HG03432 (cell line): ENCODE measurements around the gene EGFLAM.
A peak's percentile ranks its signal among the peaks of the same experiment; 100 is the strongest.

ENCODE experiments used
- ATAC-seq: cut with Tn5 transposase; IDR thresholded peaks from one replicate; pipeline ENCODE4 v1.9.1; 2021; ENCODE audit warnings: mild to moderate bottlenecking, moderate library complexity; ENCODE audit not compliant: unreplicated experiment

Gene EGFLAM

DNA sequence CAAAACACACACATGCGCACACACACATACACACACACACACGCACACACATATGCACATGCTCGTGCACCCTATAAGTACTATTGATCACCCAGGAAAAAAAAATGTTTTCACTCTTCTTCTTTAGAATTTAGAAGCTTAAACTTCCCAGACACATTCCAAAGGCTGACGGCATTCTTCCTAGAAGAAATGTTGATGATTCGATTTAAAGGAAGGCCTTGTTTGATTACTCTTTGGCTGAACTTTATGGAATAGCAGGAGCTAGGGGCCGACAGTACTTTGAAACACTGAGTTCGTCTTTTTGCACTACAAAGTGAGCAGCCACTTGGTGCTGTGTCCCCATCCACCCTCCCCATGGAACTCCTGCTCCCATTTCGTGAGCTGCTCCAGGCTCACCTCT lies 113.2 kb downstream of the EGFLAM start:
- ATAC-seq, result no peak

DNA sequence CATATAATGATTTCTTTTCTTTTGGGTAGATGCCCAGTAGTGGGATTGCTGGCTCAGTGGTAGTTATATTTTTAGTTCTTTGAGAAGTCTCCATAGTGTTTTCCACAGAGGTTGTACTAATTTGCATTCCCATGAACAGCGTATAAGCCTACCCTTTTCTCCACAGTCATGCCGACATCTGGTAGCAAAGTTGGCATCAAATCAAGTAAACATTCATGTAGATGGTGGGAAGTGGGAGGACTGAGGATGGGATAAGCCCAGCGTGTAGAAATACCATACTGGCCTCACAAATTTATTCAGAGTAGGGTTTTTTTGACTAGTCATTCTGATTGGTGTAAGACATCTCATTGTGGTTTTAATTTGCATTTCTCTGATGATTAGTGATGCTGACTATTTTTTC lies 115.4 kb downstream of the EGFLAM start:
- ATAC-seq, result no peak

DNA sequence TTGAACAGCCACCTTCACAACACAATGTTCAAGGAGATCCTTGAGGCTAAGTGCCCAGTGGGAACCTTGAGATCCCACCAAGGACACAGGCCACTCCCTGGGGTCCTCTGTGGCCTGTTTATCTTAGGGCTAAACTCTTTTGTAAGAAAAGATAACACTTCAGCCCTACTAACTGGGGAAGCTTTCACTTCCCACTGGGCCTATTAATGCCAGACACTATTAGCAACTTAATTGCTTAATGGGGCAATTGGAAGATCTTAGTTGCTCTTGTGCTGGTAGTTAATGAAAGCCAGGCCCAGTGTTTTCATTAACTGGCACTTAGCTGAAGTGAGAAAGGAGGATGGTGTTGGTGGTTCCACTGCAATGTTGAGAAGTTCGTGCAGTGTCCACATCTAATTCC lies 117.1 kb downstream of the EGFLAM start:
- ATAC-seq, result no peak

DNA sequence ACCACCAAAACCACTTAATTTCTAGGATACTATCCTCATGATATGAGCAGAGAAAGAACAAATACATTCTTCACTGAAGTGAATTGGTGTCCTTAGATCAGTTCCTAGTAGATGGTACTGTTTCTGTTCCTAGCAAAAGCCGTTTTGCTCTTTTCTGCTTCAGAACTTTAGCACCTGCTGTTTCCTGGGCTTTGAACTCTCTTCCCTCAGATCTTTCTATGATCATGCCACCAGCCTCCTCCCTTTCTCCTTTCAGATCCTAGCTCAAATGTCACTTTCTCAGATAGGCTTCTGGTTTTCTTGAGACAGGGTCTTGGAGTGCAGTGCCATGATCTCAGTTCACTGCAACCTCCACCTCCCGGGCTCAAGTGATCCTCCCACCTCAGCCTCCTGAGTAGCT lies 118.0 kb downstream of the EGFLAM start:
- ATAC-seq, result no peak

DNA sequence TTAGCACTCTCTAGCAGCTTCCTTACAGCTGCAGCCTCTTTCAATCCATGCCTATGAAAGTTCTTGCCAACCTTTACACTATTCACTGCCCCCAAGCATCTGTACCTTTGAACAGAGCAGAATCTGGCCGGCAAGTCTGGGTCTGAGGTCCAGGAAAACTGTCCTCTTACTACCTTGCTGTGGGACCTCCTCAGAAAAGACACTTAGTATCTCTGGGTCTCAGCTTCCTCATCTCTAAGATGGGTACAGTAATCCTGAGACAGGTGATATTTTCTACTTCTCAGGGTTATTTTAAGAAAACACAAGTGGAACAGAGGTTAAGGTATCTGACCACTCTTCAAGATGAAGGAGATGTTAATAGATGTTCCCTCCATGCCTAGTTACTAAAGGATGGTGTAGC lies 120.2 kb downstream of the EGFLAM start:
- ATAC-seq, result no peak

DNA sequence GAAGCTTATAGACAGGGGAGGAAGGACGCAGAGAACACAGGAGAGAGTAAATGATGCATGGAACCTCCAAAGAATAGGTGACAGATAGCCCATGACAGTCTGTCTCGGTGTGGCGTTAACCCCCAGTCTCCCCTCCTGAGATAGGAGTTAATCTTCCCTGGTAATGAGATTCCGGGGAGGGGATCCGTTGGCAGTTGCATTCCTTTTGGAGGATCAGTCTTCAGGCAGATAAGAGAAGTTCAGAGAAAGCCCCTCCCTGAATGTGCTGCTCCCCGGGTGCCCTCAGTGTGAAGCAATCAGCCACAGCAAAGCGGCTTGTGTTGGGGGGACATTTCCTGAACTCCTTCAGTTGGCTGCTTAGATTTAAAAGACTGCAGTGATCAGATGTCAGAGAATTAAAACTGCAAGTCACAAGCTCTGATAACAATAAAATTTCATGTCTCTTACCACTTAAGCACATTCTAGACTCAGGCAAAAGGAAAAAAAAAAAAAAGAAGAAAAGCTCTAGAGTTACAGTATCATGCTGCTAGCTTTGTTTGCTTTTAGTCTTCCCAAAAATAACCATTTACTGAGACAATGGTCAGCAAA lies 121.1 kb downstream of the EGFLAM start:
- ATAC-seq, result no peak

DNA sequence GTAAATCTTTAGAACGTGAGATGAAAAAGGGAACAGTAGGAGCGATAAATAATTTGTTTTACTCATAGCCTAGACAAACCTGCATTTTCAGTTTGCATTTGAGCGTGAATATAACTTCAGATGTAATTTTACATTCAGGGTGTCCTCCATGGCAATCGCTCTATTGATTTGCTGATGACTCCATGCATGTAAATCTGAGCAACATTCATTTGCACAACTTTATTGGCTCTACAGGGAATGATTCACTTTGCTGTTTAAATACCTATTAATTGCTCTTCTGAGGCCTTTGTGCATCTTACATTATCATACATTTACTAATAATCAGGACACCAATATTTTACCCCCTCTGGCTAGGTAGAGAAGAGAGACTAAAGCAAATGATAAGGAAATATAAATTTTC lies 122.2 kb downstream of the EGFLAM start:
- ATAC-seq, result no peak

DNA sequence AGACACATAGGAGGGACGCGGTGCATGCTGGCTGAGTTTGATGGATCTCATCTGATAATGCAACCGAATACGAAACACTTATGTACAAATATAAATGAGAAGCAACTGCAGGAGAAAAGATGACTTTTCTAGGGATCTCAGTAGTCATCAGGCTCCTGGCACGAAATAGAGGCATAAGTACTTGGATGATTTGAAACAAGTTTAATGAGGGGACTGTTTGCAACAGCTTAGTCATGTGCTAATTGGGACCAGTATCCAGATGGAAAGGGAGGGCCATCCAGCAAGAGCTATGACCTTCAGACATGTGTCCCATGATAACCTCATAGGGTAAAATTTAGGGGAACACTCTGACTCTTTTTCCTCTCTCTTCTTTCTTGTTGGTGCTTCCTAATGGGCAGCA lies 123.0 kb downstream of the EGFLAM start:
- no peak for ATAC-seq

DNA sequence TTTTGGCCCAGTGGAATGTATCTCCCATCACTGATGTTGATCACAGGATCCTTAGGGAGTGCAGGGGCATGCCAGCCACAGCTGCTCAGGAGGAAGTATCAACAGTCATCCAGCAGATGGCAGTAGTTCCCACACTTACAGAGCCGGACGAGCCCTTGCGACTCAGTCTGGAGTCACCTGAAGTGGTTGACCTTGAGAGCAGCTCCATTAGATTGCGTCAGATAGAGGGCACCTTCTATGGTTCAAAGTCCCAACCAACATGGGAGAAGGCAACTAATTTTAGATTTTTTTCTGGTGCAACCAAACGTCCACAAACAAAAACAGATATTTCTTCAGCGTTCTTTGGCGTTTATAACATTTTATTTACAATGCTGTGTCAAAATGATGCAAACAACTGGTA lies 124.5 kb downstream of the EGFLAM start:
- peak; percentile 97 for ATAC-seq

DNA sequence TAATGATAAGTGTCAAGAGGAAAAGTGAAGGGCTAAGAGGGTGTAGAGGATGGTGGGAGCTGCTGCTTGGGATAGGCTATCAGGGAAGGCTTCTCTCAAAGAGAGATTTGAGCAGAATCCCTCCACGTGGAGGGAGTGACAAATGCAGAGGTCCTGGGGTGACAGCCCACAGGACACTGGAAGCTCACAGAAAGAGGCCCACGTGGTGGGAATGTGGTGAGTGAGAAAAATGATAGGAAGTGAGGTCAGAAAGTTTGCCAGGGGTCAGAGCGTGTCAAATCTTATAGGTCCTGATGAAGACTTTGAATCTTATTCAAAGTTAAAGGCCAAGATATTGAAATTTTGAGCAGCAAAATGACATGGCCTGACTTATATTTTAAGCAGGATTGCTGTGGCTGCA lies 125.3 kb downstream of the EGFLAM start:
- ATAC-seq, result no peak

DNA sequence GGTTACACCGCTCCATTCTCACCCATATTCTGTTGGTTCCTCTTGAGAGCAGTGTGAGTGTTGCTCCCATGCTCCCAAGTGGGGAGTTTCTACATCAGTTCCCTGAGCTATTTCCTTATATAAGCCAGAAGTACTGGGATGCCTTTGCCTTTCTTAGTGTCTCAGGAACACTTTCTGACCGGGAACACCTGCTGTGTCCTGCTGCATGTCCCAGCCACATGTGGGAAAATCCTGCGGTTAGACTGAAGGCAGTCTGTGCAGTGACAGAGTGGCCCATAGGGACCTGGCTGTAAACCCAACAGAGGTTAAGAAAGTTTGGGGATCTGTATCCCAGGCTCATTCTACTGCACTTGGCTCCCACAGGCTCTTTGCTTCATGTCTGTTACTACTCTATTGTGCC lies 126.0 kb downstream of the EGFLAM start:
- ATAC-seq, result no peak

DNA sequence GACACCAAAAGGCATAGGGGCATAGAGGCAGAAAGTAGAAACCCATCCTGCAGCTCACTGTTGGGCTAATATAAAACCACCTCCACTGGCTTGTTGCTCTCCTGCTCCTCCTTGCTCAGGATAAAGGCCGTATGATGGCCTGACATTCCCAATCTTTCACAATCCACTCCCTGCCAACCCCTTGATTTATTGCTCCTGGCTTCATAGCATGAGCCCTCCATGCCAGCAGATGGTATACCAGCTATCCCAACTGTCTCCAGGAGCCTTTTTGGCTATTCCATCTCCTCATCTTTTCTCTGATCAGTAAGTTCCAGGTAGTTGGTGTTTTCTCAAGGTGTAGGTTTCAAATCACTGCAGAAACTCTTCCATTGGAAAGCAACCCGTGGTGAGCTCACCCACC lies 128.8 kb downstream of the EGFLAM start:
- no peak for ATAC-seq

DNA sequence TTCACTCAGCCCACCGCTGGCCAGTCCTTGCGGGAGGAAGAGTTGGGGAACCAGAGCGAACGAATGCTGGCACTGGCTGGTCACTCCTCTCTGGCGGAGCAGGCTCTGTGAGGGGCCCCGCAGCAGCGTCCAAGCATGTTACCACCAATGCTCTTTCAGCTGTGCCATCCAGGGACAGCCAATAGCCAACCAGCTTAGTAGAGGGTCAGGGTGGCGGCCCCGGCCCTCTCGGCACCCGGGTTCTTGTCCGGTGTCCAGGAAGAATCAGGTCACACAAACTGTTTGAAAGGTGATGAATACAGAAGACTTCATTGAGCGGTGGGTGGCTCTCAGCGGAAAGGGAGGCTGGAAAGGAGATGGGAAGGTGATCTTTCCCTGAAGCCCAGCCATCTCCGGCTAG lies 135.3 kb downstream of the EGFLAM start:
- no peak for ATAC-seq

DNA sequence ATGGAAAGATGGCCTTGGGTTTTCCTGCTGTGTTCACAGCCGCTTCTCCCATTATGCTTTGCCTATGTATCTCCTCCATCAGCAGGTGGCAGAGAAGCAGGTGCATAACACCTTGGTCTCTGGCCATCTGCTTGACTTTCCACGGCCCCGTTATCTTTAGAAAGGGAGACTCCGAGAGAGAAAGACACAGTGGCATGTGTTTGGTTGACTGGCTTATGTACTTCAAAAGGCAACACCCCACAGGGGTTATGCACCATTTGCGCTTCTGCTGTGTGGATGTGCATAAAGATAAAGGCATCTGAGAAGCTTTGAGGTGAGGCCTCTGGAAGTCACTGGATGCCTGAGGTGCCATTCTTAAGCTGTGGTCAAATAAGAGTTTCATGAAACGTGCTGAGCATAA lies 138.4 kb downstream of the EGFLAM start:
- no peak for ATAC-seq

DNA sequence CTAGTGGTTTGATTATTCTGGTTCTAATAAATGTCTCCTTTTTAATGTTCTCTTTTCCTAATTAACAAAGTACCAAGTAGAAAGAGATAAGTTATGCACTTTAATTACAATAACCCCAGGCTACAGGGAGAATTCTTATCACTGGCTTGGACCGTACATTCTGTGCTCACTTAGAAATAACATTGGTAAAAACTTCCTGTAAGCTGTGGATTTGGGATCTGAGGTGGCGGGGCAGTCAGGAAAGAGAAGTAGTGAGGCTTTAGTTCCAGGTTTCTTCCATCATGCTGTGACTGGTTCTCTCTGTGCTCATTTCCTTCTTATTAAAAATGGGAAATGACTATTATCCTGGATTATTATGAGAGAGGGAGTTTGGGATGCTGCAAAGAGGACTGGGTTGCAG lies 142.0 kb downstream of the EGFLAM start:
- ATAC-seq, result no peak

DNA sequence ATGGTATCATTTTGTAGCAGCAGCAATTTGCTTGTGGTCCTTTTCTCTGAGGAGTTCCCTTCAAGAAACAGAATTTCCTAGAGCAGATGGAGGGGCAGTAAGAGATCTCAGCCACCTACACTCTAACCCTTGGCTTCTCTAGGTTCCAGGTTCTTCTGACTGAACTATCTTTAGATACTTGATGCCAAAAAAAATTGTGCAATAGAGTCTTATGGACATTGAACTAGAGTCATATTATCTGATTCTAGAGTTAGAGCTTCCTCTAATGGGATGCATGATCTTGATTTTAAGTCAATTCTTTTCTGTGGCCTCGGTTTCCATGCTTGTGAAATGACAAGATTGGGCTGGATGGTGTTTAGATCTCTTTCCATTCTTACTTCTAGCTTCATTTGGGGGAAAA lies 142.8 kb downstream of the EGFLAM start:
- no peak for ATAC-seq

DNA sequence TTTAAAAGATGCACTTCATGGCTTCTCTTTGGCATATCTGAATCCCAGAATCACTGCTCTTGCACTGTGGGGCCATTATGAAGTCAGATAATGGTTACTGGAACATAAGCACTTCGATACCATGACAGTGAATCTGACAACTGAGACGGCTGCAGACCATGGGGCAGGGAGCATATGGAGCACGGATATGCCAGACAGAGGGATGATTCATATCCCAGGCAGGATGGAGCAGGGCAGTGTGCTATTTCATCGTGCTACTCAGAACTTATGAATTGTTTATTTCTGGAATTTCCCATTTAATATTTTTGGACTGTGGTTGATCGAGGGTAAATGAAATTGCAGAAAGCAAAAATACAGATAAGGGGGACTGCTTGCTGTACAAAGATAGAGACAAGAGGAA lies 145.0 kb downstream of the EGFLAM start:
- no peak for ATAC-seq

DNA sequence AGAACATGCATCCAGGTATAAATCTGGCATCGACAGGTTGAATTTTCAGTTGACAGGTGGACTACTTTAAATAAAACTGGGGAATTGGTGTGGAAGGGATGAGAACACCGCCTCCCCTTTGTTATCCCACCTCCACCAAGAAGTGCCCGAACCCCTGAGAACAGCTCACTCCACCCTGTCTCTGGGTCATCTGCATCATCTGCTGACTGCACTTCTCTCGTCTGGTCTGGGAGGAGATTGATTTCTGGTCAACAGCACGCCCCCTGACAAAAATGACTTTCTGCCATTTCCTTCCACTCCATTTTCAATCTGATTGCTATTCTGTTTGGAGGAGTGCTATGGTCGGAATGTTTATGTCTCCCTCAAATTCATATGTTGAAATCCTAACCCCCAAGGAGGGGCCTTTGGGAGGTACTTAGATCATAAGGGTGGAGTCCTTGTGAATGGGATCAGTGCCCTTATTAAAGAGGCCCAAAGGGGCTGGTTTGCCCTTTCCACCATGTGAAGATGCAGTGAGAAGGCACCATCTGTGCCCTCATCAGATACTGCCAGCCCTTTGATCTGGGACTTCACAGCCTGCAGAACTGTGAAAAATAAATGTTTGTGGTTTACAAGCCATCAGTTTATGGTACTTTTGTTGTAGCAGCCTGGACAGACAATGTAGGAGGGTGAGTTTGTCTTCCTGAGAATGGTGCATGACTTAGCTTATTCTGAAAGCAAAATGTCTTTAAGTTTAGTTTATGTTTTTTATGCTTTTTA lies 145.7 kb downstream of the EGFLAM start:
- ATAC-seq, result no peak

DNA sequence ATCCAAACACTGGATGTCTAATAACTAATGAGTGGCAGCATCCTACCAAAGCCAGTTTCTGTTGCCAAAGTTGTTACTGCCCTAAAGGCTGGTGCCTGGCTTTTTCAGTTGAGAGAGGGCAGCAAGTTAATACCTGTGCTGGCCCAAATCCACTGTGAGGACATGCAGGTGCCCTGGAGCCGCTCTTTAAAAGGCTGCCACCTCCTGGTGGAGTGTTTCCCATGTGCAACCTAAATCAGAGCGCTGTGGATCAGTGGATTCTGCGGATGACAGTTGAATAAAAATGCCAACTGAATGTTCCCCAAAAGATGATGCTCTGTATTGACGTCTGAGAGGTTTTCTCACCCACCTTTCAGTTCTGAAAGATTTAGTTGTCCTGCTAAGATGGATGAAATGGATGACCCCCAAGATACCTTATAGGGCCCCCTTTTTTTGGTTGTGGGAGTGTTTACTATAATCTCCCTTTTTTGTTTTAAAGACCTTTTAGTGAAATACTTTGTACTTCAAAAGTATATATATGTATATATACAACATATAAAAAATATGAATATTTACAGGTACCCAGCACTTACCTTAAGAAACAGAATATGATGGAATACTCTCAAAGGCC lies 146.4 kb downstream of the EGFLAM start:
- ATAC-seq, result no peak

DNA sequence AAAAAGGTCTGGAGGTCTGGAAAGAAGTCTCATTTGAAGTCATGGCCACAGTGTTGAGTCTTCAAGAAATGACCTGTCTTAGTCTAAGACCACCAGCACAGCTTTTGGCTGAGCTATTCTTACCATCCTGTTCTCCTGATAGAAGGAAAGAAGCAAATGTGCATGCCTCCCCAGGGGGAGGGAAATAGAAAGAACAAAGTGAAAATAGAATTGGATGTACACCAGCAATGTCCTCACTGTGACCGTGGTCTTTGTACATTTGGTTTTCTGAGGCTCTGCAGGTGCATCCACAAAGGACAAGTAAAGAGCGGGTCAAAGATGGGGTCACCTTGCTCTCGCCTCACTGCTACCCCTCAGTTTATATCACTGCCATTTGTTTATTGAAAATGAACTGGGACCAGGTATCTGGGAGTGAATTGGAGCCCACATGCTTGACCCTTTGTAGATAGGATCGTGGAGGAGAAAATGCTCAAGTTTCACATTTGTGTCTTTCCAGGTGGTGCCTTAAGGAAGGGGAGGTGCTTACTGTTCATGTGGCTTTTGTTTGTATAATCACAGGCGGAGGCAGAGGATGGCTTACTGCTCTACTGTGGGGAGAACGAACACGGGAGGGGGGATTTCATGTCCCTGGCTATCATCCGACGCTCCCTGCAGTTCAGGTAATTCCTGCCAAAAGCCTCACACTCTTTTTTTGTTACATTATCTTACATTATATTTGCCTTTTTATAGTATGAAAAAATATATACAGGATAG lies 150.3 kb downstream of the EGFLAM start:
- no peak for ATAC-seq

DNA sequence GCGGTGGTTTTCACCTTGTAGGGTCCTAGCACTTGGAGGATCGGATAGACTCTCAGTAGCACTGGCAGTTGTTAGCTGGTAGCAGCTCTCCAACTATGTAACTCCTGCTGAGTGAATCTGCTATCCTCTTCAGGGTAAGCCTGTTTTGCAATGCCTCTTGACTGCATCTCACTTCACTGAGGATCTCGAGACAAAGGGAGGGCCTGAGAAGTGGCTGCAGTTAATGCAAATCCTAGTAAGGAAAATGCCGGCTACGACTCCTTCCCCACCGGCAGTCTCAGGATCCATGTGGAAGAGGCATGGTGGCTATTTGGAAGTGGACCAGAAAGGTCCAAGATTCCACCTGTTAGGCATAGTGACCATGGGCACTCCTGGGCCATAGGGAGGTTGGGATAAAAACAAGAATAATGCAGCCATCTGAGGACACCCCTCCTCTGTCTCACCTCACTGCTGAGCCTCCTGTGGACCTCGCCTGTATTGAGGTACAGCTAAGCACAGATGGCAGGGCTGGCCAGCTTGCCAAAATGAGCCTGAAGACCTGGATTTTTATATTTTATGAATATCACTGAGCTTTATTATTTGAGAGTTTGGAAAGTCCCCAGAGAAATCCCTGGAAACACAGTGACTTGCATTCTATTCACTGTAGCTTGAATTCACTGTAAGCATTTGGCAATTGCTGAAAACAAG lies 152.1 kb downstream of the EGFLAM start:
- ATAC-seq, result no peak
